ENCODE measurements around the gene LPP.

GRCh38 chr3:188417766-188418165 lies 263.8 kb downstream of the LPP start:
- TF ChIP-seq EP300 (IDR thresholded peaks at IDR 0.05) (no peak), POLR2A (IDR thresholded peaks at IDR 0.05) (no peak)

Data from tibial nerve (tissue), 3 donors.